Ishikawa (cell line): ENCODE results near the gene IMMP2L.

Source experiments
- CEBPB ChIP-seq: IDR thresholded peaks from 2 replicates; pipeline ENCODE4 v1.6.1; 2012
- EGR1 ChIP-seq: IDR thresholded peaks from 2 replicates; pipeline ENCODE4 v1.6.1; 2012
- EP300 ChIP-seq: IDR thresholded peaks from 2 replicates; pipeline ENCODE4 v1.6.1; 2012; ENCODE audit warnings: borderline replicate concordance
- FOXM1 ChIP-seq: IDR thresholded peaks from 2 replicates; pipeline ENCODE4 v1.6.1; 2012; ENCODE audit warnings: low read depth, borderline replicate concordance
- NFIC ChIP-seq: IDR thresholded peaks from 2 replicates; pipeline ENCODE4 v1.6.1; 2012
- RAD21 ChIP-seq: IDR thresholded peaks from 2 replicates; pipeline ENCODE4 v1.6.1; 2012; ENCODE audit warnings: low read depth
- TAF1 ChIP-seq: IDR thresholded peaks from 2 replicates; pipeline ENCODE4 v1.6.1; 2012; ENCODE audit warnings: low read depth, mild to moderate bottlenecking
- TCF12 ChIP-seq: IDR thresholded peaks from 2 replicates; pipeline ENCODE4 v1.6.1; 2012; ENCODE audit warnings: low read depth
- TEAD4 ChIP-seq: IDR thresholded peaks from 2 replicates; pipeline ENCODE4 v1.6.1; 2012
- YY1 ChIP-seq: IDR thresholded peaks from 2 replicates; pipeline ENCODE4 v1.6.1; 2012; ENCODE audit warnings: low read depth
- ZBTB7A ChIP-seq: IDR thresholded peaks from 2 replicates; pipeline ENCODE4 v1.6.1; 2012; ENCODE audit warnings: low read depth
- TF ChIP-seq, protein P1 (sequence below): IDR thresholded peaks from 2 replicates; pipeline ENCODE4 v1.6.1; 2012; ENCODE audit warnings: low read depth, mild to moderate bottlenecking
- TF ChIP-seq, protein P2 (sequence below): IDR thresholded peaks from 2 replicates; pipeline ENCODE4 v1.6.1; 2012
- TF ChIP-seq, protein P3 (sequence below): IDR thresholded peaks from 2 replicates; pipeline ENCODE4 v1.6.1; 2012

GRCh38 chr7:111074748-111075146 lies 487.5 kb downstream of the IMMP2L start:
- TF ChIP-seq, protein P1, sequence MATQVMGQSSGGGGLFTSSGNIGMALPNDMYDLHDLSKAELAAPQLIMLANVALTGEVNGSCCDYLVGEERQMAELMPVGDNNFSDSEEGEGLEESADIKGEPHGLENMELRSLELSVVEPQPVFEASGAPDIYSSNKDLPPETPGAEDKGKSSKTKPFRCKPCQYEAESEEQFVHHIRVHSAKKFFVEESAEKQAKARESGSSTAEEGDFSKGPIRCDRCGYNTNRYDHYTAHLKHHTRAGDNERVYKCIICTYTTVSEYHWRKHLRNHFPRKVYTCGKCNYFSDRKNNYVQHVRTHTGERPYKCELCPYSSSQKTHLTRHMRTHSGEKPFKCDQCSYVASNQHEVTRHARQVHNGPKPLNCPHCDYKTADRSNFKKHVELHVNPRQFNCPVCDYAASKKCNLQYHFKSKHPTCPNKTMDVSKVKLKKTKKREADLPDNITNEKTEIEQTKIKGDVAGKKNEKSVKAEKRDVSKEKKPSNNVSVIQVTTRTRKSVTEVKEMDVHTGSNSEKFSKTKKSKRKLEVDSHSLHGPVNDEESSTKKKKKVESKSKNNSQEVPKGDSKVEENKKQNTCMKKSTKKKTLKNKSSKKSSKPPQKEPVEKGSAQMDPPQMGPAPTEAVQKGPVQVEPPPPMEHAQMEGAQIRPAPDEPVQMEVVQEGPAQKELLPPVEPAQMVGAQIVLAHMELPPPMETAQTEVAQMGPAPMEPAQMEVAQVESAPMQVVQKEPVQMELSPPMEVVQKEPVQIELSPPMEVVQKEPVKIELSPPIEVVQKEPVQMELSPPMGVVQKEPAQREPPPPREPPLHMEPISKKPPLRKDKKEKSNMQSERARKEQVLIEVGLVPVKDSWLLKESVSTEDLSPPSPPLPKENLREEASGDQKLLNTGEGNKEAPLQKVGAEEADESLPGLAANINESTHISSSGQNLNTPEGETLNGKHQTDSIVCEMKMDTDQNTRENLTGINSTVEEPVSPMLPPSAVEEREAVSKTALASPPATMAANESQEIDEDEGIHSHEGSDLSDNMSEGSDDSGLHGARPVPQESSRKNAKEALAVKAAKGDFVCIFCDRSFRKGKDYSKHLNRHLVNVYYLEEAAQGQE = no peak
- TF ChIP-seq TAF1 (no peak), RAD21 (no peak), YY1 (no peak), CEBPB (no peak), EGR1 (no peak), TEAD4 (no peak), EP300 (no peak), FOXM1 (no peak), TCF12 (no peak), NFIC (no peak), ZBTB7A (no peak)
- TF ChIP-seq, protein P2, sequence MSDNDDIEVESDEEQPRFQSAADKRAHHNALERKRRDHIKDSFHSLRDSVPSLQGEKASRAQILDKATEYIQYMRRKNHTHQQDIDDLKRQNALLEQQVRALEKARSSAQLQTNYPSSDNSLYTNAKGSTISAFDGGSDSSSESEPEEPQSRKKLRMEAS = no peak
- TF ChIP-seq, protein P3, sequence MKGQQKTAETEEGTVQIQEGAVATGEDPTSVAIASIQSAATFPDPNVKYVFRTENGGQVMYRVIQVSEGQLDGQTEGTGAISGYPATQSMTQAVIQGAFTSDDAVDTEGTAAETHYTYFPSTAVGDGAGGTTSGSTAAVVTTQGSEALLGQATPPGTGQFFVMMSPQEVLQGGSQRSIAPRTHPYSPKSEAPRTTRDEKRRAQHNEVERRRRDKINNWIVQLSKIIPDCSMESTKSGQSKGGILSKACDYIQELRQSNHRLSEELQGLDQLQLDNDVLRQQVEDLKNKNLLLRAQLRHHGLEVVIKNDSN = no peak
